A549 (cell line): Measurements from ENCODE around the gene GRID2. TPM values are rescaled to one million over a fixed set of nuclear protein-coding genes. Genes with fewer than 3 reads are reported as not detected.

Experiments
- ATAC-seq, 2 experiments: fragments of 200-7000 bp in 1 of 2; fragments of >200 bp in 1 of 2; cut with Nextera tagmentation in 1 of 2; cut with Tn5 transposase in 1 of 2; 3 replicates each; pipeline versions ENCODE4 v1.8.0 to v1.9.1; 2018 to 2020; ENCODE audit warnings: mild to moderate bottlenecking in 1 of 2, moderate library complexity in 1 of 2
- CTCF ChIA-PET: fragments of 300-600 bp; sonication (Branson Sonifier 250); formaldehyde crosslinking; extraction: SDS; loops from one replicate; lab custom pipeline; 2021; ENCODE audit warnings: antibody characterized with exemption, inconsistent platforms; lab: Yijun Ruan, JAX
- POLR2A ChIA-PET: fragments of 350-600 bp; formaldehyde crosslinking; extraction: SDS; loops from one replicate; lab custom pipeline; 2021; ENCODE audit warnings: antibody characterized with exemption, inconsistent platforms; lab: Yijun Ruan, JAX
- DNase-seq, 2 experiments: peaks; one replicate each; pipeline versions ENCODE4 v3.0.0 to v3.0.0-alpha.2; 2011 to 2016; ENCODE audit warnings: low read depth in 1 of 2, low spot score in 1 of 2
- FAIRE-seq: peaks from 2 replicates; lab custom pipeline; 2011; peaks lifted over from hg19 to GRCh38; lab: Jason Lieb, UNC
- H3K27ac ChIP-seq, 2 experiments: fragments of >200 bp; sonication (Bioruptor Twin); formaldehyde crosslinking; 3 replicates each; pipeline ENCODE4 v1.5.1; 2016 to 2017
- H3K4me1 ChIP-seq: fragments of >200 bp; sonication (Bioruptor Twin); formaldehyde crosslinking; 3 replicates; pipeline ENCODE4 v1.6.1; 2016
- H3K4me2 ChIP-seq: fragments of >200 bp; sonication (Bioruptor Twin); formaldehyde crosslinking; 3 replicates; pipeline ENCODE4 v1.6.1; 2016
- H3K4me3 ChIP-seq: fragments of >200 bp; sonication (Bioruptor Twin); formaldehyde crosslinking; 3 replicates; pipeline ENCODE4 v1.5.1; 2016
- H3K9me3 ChIP-seq: fragments of >200 bp; sonication (Bioruptor Twin); formaldehyde crosslinking; 3 replicates; pipeline ENCODE4 v1.6.1; 2016
- BCL3 ChIP-seq: fragments of >200 bp; sonication (Bioruptor Twin); formaldehyde crosslinking; IDR thresholded peaks from 3 replicates; pipeline ENCODE4 v1.6.1; 2016
- BHLHE40 ChIP-seq: IDR thresholded peaks from 2 replicates; pipeline ENCODE4 v1.6.1; 2012; ENCODE audit warnings: low read depth, low read length, inconsistent platforms
- CBX2 ChIP-seq: fragments of 200-600 bp; sonication (generic); IDR thresholded peaks from 2 replicates; pipeline ENCODE4 v1.6.1; 2016; ENCODE audit warnings: low read depth, mild to moderate bottlenecking, borderline replicate concordance
- CEBPB ChIP-seq, 2 experiments: fragments of >200 bp in 1 of 2; sonication (Bioruptor Twin) in 1 of 2; formaldehyde crosslinking in 1 of 2; IDR thresholded peaks; 2 replicates each; pipeline ENCODE4 v1.6.1; 2012 to 2016
- ESRRA ChIP-seq: fragments of 150-350 bp; IDR thresholded peaks from 2 replicates; pipeline ENCODE4 v1.6.1; 2014; ENCODE audit warnings: mild to moderate bottlenecking, low read length, borderline replicate concordance
- FOSB ChIP-seq: fragments of 250-450 bp; sonication (Bioruptor Pico); IDR thresholded peaks from 2 replicates; pipeline ENCODE4 v1.5.0; 2020; ENCODE audit warnings: mild to moderate bottlenecking, moderate library complexity
- HOXB5 ChIP-seq: fragments of 250-450 bp; sonication (Bioruptor Pico); IDR thresholded peaks from 2 replicates; pipeline ENCODE4 v1.5.0; 2020; ENCODE audit warnings: mild to moderate bottlenecking, moderate library complexity
- JUNB ChIP-seq: fragments of >200 bp; sonication (Bioruptor Twin); formaldehyde crosslinking; IDR thresholded peaks from 2 replicates; pipeline ENCODE4 v1.6.1; 2016
- KDM1A ChIP-seq: fragments of 200-600 bp; sonication (generic); IDR thresholded peaks from 2 replicates; pipeline ENCODE4 v1.6.1; 2016; ENCODE audit warnings: low read depth, mild to moderate bottlenecking
- KDM5A ChIP-seq: fragments of 200-600 bp; sonication (generic); IDR thresholded peaks from 2 replicates; pipeline ENCODE4 v1.6.1; 2016; ENCODE audit warnings: antibody characterized with exemption, mild to moderate bottlenecking
- MYC ChIP-seq: IDR thresholded peaks from 2 replicates; pipeline ENCODE4 v1.6.1; 2012; ENCODE audit warnings: mild to moderate bottlenecking, inconsistent platforms, low read length, improper control_type of control experiment, borderline replicate concordance
- NR3C1 ChIP-seq: fragments of >200 bp; sonication (Bioruptor Twin); formaldehyde crosslinking; IDR thresholded peaks from 3 replicates; pipeline ENCODE4 v1.6.1; 2017
- PHF8 ChIP-seq: fragments of 200-600 bp; sonication (generic); IDR thresholded peaks from 2 replicates; pipeline ENCODE4 v1.6.1; 2016; ENCODE audit warnings: low read depth, mild to moderate bottlenecking, antibody characterized with exemption, moderate library complexity, borderline replicate concordance
- RCOR1 ChIP-seq: fragments of 150-350 bp; IDR thresholded peaks from 2 replicates; pipeline ENCODE4 v1.6.1; 2014; ENCODE audit warnings: antibody characterized with exemption, low read length, low read depth
- SREBF2 ChIP-seq: fragments of 450-650 bp; IDR thresholded peaks from 2 replicates; pipeline ENCODE4 v1.6.1; 2014; ENCODE audit warnings: mild to moderate bottlenecking, moderate library complexity
- TP53 ChIP-seq: fragments of 250-450 bp; sonication (Bioruptor Pico); IDR thresholded peaks from 2 replicates; pipeline ENCODE4 v1.5.0; 2021; ENCODE audit warnings: mild to moderate bottlenecking, moderate library complexity
- polyA plus RNA-seq, 4 experiments: library from polyadenylated mRNA; depleted of rRNA in 3 of 4; stranded (reverse); fragments of >200 nt; fragmentation: RNase III in 1 of 4; extraction: RNeasy Plus Mini Kit Qiagen cat#74134 plus additional on column Dnase treatment in 1 of 4; gene quantifications; 2 replicates in 3 of 4; 3 replicates in 1 of 4; pipeline ENCODE4 v1.2.3, GENCODE V29; 2011 to 2017
- TF ChIP-seq, protein P1 (sequence below): IDR thresholded peaks from 2 replicates; pipeline ENCODE4 v1.6.1; 2012; ENCODE audit warnings: low read depth, borderline replicate concordance
- TF ChIP-seq, protein P2 (sequence below): fragments of 150-350 bp; IDR thresholded peaks from 2 replicates; pipeline ENCODE4 v1.6.1; 2014; ENCODE audit warnings: low read depth, mild to moderate bottlenecking, low read length
- TF ChIP-seq, protein P3 (sequence below): fragments of 250-450 bp; sonication (Bioruptor Pico); IDR thresholded peaks from 2 replicates; pipeline ENCODE4 v1.5.0; 2020; ENCODE audit warnings: low read depth, mild to moderate bottlenecking, moderate library complexity
- TF ChIP-seq, protein P4 (sequence below): fragments of 250-450 bp; sonication (Bioruptor Pico); IDR thresholded peaks from 2 replicates; pipeline ENCODE4 v1.5.0; 2021; ENCODE audit warnings: mild to moderate bottlenecking, moderate library complexity, borderline replicate concordance

The GRID2 gene
- polyA plus RNA-seq, 2 of the 4 experiments (the other 2 are of a cell fraction): not detected

- H3K9me3 ChIP-seq: no peaks in the 10 kb centered on the region
- POLR2A ChIA-PET: no interaction called here
- no peak overlapping the region for H3K4me3 ChIP-seq
- H3K27ac ChIP-seq: no peak overlapping the region
- FAIRE-seq: no peak
- no peak for DNase-seq
- no peaks in the 10 kb centered on the region for H3K4me1 ChIP-seq
- H3K4me2 ChIP-seq: no peak overlapping the region
- no peak for ATAC-seq
- CTCF ChIA-PET: no interaction called here
- TF ChIP-seq, protein P1, sequence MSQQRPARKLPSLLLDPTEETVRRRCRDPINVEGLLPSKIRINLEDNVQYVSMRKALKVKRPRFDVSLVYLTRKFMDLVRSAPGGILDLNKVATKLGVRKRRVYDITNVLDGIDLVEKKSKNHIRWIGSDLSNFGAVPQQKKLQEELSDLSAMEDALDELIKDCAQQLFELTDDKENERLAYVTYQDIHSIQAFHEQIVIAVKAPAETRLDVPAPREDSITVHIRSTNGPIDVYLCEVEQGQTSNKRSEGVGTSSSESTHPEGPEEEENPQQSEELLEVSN: no peak
- TF ChIP-seq JUNB (no peak), BCL3 (no peak), RCOR1 (no peak), NR3C1 (no peak), PHF8 (no peak), KDM5A (no peak), SREBF2 (no peak), FOSB (CRISPR knock-in tag) (no peak), BHLHE40 (no peak)
- TF ChIP-seq, protein P2, sequence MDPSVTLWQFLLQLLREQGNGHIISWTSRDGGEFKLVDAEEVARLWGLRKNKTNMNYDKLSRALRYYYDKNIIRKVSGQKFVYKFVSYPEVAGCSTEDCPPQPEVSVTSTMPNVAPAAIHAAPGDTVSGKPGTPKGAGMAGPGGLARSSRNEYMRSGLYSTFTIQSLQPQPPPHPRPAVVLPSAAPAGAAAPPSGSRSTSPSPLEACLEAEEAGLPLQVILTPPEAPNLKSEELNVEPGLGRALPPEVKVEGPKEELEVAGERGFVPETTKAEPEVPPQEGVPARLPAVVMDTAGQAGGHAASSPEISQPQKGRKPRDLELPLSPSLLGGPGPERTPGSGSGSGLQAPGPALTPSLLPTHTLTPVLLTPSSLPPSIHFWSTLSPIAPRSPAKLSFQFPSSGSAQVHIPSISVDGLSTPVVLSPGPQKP: no peak
These were observed 527.0 kb downstream of the GRID2 start for GRCh38 chr4:92830771-92831170.

DNA sequence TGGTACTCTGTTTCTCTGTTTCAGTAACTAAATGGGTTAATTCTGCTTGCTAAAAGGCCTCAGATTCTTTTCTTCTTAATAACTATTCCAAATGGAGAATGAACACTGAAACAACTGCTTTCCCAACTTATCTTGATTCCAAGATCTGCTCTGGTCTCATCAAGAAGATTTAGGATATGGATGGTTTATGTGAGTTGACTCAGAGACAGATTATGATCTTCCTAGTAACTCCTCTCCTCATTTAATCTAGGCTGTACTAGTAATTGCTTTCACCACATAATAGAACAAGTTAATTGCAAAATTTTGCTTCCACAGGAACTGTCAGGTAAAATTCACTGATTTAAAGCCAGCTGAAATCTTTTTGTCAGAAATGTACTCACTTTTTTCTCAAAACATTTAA, 537.1 kb downstream of the GRID2 start:
- ChIA-PET CTCF (no interaction called here), POLR2A (no interaction called here)
- no peaks in the 10 kb centered on the region for H3K9me3 ChIP-seq
- H3K27ac ChIP-seq: no peak overlapping the region
- FAIRE-seq (no peak), ATAC-seq (no peak), DNase-seq (no peak)
- H3K4me1 ChIP-seq: no peaks in the 10 kb centered on the region
- no peak overlapping the region for H3K4me3 ChIP-seq
- no peak for TF ChIP-seq KDM1A
- TF ChIP-seq, protein P3, sequence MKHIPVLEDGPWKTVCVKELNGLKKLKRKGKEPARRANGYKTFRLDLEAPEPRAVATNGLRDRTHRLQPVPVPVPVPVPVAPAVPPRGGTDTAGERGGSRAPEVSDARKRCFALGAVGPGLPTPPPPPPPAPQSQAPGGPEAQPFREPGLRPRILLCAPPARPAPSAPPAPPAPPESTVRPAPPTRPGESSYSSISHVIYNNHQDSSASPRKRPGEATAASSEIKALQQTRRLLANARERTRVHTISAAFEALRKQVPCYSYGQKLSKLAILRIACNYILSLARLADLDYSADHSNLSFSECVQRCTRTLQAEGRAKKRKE: no peak
- TF ChIP-seq CEBPB (IDR thresholded peaks at IDR 0.05): no peak
- TF ChIP-seq MYC: no peak
- no peak for TF ChIP-seq CBX2
- no peak for TF ChIP-seq HOXB5 (CRISPR knock-in tag)
- TF ChIP-seq, protein P4, sequence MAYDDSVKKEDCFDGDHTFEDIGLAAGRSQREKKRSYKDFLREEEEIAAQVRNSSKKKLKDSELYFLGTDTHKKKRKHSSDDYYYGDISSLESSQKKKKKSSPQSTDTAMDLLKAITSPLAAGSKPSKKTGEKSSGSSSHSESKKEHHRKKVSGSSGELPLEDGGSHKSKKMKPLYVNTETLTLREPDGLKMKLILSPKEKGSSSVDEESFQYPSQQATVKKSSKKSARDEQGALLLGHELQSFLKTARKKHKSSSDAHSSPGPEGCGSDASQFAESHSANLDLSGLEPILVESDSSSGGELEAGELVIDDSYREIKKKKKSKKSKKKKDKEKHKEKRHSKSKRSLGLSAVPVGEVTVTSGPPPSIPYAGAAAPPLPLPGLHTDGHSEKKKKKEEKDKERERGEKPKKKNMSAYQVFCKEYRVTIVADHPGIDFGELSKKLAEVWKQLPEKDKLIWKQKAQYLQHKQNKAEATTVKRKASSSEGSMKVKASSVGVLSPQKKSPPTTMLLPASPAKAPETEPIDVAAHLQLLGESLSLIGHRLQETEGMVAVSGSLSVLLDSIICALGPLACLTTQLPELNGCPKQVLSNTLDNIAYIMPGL (CRISPR knock-in tag): no peak
- no peak for TF ChIP-seq TP53 (CRISPR knock-in tag)
- no peak for TF ChIP-seq BCL3
- TF ChIP-seq ESRRA: no peak
- no peak overlapping the region for H3K4me2 ChIP-seq
